Stomach smooth muscle (tissue), 2 donors: ENCODE data around the gene MGAT2.
A peak's percentile ranks its signal among the peaks of the same experiment; 100 is the strongest.
"Not testable (repeated sequence)": the region's sequence is repeated elsewhere in the genome, so short reads cannot be mapped to it uniquely, and the experiment has no call there.

ENCODE experiments used
- H3K27ac ChIP-seq: one replicate; pipeline ENCODE4 v1.7.0; 2013; ENCODE audit warnings: mild to moderate bottlenecking, low read length, inconsistent platforms
- H3K27me3 ChIP-seq, 2 donors: one replicate each; pipeline ENCODE4 v1.7.0; 2013; ENCODE audit warnings: low read length in 2 of 2; ENCODE audit not compliant: insufficient read depth in 2 of 2, control insufficient read depth in 1 of 2
- H3K36me3 ChIP-seq, 2 donors: one replicate each; pipeline ENCODE4 v1.7.0; 2013; ENCODE audit warnings: low read length in 2 of 2; ENCODE audit not compliant: control insufficient read depth in 2 of 2, insufficient read depth in 2 of 2
- H3K4me1 ChIP-seq: one replicate; pipeline ENCODE4 v1.7.0; 2013; ENCODE audit warnings: low read length; ENCODE audit not compliant: control insufficient read depth, insufficient read depth
- H3K4me3 ChIP-seq, 2 donors: one replicate each; pipeline ENCODE4 v1.7.0; 2013; ENCODE audit warnings: low read length in 2 of 2
- H3K9ac ChIP-seq, 2 donors: one replicate each; pipeline ENCODE4 v1.7.0; 2013; ENCODE audit warnings: low read length in 2 of 2, mild to moderate bottlenecking in 1 of 2
- H3K9me3 ChIP-seq, 2 donors: one replicate each; pipeline ENCODE4 v1.7.0; 2013; ENCODE audit warnings: low read length in 2 of 2; ENCODE audit not compliant: control insufficient read depth in 2 of 2
- donor health status: healthy.
- donor health status: Pancreatic carcinoma.

MGAT2 gene

DNA sequence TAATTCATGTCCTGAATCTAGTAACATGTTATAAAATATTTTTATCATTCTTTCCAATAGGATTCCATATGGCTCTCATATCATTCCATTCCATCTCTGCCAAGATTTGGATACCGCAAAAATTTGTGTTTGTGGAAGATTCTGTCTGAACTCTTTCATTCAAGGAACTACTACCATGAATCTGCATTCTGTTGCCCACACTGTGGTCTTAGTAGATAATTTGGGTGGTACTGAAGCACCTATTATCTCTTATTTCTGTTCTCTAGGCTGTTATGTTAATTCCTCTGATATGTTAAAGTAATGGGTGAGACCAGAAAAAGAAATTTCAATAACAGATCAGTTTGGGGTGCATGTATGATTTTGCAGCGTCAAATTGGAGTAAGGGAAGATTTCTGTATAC is 6.4 kb upstream of the MGAT2 start:
- no peak overlapping the region for H3K27ac ChIP-seq
- peaks cover under 1% of the 10 kb centered on the region for H3K4me1 ChIP-seq
- peaks cover 8 to 9% of the 10 kb centered on the region in 2 donors for H3K36me3 ChIP-seq
- H3K27me3 ChIP-seq, result no peaks in the 10 kb centered on the region
- no peaks in the 10 kb centered on the region for H3K9me3 ChIP-seq
- no peak overlapping the region for H3K9ac ChIP-seq
- no peak overlapping the region for H3K4me3 ChIP-seq

DNA sequence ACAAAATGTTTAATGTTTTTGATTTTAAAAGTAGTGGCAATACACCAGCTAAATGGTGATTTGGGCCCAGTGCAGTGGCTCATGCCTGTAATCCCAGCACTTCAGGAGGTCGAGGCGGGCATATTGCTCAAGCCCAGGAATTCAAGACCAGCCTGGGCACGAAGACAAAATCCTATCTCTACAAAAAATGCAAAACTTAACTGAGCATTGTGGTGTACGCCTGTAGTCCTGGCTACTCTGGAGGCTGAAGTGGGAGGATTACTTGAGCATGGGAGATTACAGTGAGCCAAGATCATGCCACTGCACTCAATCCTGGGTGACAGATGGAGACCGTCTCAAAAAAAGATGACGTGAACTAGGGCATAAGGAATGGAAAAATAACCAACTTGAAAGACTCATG is 4.8 kb upstream of the MGAT2 start:
- Histone ChIP-seq H3K4me3 (no peak overlapping the region), H3K27me3 (no peaks in the 10 kb centered on the region), H3K4me1 (peaks cover 8% of the 10 kb centered on the region), H3K9ac (no peak overlapping the region), H3K9me3 (no peaks in the 10 kb centered on the region), H3K36me3 (peaks cover 8 to 9% of the 10 kb centered on the region in 2 donors), H3K27ac (no peak overlapping the region)

DNA sequence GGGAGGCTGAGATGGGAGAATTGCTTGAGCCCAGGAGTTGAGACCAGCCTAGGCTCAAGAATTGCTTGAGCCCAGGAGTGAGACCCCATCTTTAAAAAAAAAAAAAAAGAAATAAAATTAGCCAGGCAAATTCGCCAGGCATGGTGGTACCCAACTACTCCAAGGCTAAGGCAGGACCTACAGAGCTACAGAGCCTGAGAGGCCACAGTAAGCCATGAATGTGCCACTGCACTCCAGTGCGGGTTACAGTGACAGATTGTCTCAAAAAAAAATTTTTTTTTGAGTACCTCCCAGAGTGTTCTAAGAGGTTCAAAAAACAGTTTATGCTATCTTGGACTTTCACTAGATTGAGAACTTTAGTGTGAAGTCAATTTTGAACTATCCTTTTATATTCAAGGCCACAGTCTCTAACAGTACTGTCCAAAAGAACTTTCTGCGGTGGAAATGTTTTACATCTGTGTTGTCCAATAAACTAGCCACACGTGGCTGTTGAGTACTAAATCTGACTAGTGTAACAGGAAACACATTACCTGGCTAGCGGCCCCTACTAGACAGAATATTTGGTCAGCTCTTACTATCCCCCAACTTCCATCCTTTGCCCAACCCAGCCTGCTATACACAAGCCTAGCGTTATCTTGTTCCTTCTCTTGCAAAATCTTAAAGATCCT is 2.6 kb upstream of the MGAT2 start:
- Histone ChIP-seq H3K36me3 (peaks cover 8 to 9% of the 10 kb centered on the region in 2 donors), H3K27ac (no peak overlapping the region), H3K9ac (no peak overlapping the region), H3K27me3 (no peaks in the 10 kb centered on the region), H3K4me3 (no peak overlapping the region), H3K4me1 (peaks cover 24% of the 10 kb centered on the region), H3K9me3 (no peaks in the 10 kb centered on the region)

DNA sequence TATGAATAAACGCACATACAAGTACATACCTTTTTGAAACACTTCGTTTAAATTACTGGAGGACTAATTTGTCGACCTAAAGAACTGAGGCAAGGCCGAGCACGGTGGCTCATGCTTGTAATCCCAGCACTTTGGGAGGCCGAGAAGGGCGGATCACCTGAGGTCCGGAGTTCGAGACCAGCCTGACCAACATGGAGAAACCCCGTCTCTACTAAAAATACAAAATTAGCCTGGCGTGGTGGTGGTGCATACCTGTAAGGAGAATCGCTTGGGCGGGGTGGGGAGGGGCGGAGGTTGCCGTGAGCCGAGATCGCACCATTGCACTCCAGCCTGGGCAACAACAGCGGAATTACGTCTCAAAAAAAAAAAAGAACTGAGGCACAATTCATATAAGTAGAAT is 1.3 kb upstream of the MGAT2 start:
- peaks cover 24% of the 10 kb centered on the region for H3K4me1 ChIP-seq
- H3K27ac ChIP-seq, H3K27me3 ChIP-seq, H3K9me3 ChIP-seq, H3K36me3 ChIP-seq: not testable (repeated sequence)
- H3K4me3 ChIP-seq, result peak overlapping the region; percentile 88 to 94
- peak overlapping the region in 1 of 2 donors; percentile 95 for H3K9ac ChIP-seq

DNA sequence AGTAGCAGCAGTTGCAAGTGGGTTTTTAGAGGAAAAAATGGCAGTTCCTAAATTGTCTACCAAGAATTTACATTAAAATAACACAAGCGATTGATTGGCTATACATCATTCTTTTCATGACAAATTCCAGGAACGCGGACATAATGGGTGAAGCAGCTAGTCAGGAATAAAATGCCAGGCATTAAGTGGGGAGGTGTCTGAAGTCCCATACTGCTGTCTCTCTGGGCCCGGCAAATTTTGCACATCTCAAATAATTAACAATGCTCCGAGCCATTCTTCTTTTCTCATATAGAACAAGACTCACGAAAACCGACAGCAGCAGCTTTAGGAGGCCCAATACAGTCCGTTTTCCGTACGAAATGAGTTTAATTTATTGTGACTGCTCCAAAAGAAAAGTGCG is 869 bp upstream of the MGAT2 start:
- Histone ChIP-seq H3K9ac (peak overlapping the region; percentile 95 to 99), H3K27me3 (no peaks in the 10 kb centered on the region), H3K9me3 (no peaks in the 10 kb centered on the region), H3K4me3 (peak overlapping the region; percentile 88 to 94), H3K27ac (peak overlapping the region; percentile 95), H3K4me1 (peaks cover 24% of the 10 kb centered on the region), H3K36me3 (peaks cover 8 to 9% of the 10 kb centered on the region in 2 donors)

DNA sequence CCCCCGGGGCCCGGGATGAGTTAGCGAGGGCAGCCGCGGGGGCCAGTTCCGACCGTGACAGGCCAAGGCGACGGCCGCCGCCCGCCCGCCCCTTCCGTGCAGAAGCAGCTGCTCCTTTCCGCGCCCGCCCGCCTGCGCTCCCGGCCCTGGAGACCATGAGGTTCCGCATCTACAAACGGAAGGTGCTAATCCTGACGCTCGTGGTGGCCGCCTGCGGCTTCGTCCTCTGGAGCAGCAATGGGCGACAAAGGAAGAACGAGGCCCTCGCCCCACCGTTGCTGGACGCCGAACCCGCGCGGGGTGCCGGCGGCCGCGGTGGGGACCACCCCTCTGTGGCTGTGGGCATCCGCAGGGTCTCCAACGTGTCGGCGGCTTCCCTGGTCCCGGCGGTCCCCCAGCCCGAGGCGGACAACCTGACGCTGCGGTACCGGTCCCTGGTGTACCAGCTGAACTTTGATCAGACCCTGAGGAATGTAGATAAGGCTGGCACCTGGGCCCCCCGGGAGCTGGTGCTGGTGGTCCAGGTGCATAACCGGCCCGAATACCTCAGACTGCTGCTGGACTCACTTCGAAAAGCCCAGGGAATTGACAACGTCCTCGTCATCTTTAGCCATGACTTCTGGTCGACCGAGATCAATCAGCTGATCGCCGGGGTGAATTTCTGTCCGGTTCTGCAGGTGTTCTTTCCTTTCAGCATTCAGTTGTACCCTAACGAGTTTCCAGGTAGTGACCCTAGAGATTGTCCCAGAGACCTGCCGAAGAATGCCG is 699 bp downstream of the MGAT2 start:
- Histone ChIP-seq H3K36me3 (peaks cover 8 to 9% of the 10 kb centered on the region in 2 donors), H3K4me1 (peaks cover 24% of the 10 kb centered on the region), H3K27ac (peak overlapping the region; percentile 95), H3K4me3 (peak overlapping the region; percentile 88 to 94), H3K27me3 (no peaks in the 10 kb centered on the region), H3K9ac (peak overlapping the region; percentile 89 to 95), H3K9me3 (no peaks in the 10 kb centered on the region)

DNA sequence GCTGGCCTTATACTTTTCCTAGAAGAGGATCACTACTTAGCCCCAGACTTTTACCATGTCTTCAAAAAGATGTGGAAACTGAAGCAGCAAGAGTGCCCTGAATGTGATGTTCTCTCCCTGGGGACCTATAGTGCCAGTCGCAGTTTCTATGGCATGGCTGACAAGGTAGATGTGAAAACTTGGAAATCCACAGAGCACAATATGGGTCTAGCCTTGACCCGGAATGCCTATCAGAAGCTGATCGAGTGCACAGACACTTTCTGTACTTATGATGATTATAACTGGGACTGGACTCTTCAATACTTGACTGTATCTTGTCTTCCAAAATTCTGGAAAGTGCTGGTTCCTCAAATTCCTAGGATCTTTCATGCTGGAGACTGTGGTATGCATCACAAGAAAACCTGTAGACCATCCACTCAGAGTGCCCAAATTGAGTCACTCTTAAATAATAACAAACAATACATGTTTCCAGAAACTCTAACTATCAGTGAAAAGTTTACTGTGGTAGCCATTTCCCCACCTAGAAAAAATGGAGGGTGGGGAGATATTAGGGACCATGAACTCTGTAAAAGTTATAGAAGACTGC is 1.5 kb downstream of the MGAT2 start:
- peak overlapping the region; percentile 88 to 94 for H3K4me3 ChIP-seq

DNA sequence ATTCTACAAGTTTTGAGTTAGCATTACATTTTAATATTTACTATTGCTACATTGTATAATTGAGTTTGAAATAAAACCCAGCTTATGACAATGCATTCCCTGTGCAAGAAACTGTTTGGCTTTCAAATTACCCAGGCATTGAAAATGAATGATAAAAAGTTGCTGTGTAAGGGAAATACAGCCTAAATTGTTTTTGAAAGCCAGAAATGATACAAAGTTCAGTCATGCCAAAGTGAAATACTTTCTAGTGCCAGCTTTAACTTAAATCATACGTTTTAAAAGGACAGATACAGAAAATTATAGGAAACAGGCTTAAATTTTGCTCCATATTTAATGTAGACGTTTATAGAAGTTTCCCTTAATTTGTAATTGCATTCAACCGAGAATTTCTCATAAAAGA is 2.8 kb downstream of the MGAT2 start:
- no peak overlapping the region for H3K9ac ChIP-seq
- no peaks in the 10 kb centered on the region for H3K27me3 ChIP-seq
- H3K9me3 ChIP-seq, result no peaks in the 10 kb centered on the region
- H3K36me3 ChIP-seq, result peaks cover 1 to 3% of the 10 kb centered on the region in 2 donors
- H3K4me3 ChIP-seq, result no peak overlapping the region
- H3K4me1 ChIP-seq, result peaks cover 24% of the 10 kb centered on the region
- no peak overlapping the region for H3K27ac ChIP-seq

More for the DNA sequence above, 1.5 kb downstream of the MGAT2 start:
- no peaks in the 10 kb centered on the region for H3K27me3 ChIP-seq
- peak overlapping the region in 1 of 2 donors; percentile 89 for H3K9ac ChIP-seq
- peaks cover 24% of the 10 kb centered on the region for H3K4me1 ChIP-seq
- H3K36me3 ChIP-seq, result peaks cover 8 to 9% of the 10 kb centered on the region in 2 donors
- no peaks in the 10 kb centered on the region for H3K9me3 ChIP-seq
- H3K27ac ChIP-seq, result no peak overlapping the region

DNA sequence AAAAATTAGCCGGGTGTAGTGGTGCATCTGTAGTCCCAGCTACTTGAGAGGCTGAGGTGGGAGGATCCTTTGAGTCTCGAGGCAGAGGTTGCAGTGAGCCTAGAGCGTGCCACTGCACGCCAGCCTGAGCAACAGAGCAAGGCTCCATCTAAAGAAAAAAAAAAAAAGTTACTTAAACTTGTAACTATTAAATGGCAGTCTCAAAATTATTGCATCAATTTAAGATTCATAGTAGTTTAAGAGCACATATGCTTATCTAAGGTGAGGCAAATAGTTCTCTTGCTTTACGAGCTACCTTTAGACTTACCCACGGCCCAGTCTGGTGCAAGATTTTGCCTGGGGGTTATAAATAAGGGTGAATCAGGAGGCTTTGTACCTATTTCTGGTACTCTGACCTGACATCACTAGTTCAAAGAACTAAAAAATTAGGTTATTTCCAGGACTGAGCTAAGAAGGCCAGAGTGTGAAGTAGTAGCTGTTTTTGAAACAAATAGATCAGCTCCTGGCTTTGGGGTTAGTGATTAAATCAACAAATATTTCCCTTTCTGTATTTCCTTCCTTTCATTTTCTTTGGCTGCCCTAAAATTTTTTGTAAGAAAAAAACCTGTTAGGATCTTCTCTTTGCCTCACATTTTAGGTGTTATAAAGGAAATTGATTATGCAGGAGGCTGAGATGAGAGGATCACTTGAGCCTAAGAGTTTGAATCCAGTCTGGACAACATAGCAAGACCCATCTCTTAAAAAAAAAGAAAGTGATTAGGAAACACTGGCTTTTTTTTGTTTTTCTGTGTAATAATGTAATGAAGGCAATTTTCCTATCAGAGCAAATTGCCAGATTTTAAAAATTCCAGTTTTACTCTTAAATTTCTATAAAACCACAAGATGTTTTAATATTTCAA is 3.6 kb downstream of the MGAT2 start:
- H3K4me3 ChIP-seq, result no peak overlapping the region
- no peak overlapping the region for H3K27ac ChIP-seq
- no peak overlapping the region for H3K9ac ChIP-seq
- no peaks in the 10 kb centered on the region for H3K36me3 ChIP-seq
- H3K4me1 ChIP-seq, result peaks cover 23% of the 10 kb centered on the region
- no peaks in the 10 kb centered on the region for H3K9me3 ChIP-seq
- no peaks in the 10 kb centered on the region for H3K27me3 ChIP-seq
